Fibroblast of lung (primary cell): ENCODE measurements around the gene CCNE1.

Experiments
- EZH2 ChIP-seq: IDR thresholded peaks from 2 replicates; pipeline ENCODE4 v1.5.1; 2012; ENCODE audit warnings: low read length, control low read depth, mild to moderate bottlenecking; ENCODE audit errors: missing control alignments
- TF ChIP-seq, protein P1 (sequence below), 2 donors: IDR thresholded peaks in 1 of 2; conservative IDR thresholded peaks in 1 of 2; 1 replicate in 1 of 2; 2 replicates in 1 of 2; pipeline ENCODE4 v1.5.1; 2011 to 2012; ENCODE audit warnings: low read length in 2 of 2, control low read depth in 1 of 2, inconsistent platforms in 1 of 2, low read depth in 1 of 2, mild to moderate bottlenecking in 1 of 2

- TF ChIP-seq, protein P1, sequence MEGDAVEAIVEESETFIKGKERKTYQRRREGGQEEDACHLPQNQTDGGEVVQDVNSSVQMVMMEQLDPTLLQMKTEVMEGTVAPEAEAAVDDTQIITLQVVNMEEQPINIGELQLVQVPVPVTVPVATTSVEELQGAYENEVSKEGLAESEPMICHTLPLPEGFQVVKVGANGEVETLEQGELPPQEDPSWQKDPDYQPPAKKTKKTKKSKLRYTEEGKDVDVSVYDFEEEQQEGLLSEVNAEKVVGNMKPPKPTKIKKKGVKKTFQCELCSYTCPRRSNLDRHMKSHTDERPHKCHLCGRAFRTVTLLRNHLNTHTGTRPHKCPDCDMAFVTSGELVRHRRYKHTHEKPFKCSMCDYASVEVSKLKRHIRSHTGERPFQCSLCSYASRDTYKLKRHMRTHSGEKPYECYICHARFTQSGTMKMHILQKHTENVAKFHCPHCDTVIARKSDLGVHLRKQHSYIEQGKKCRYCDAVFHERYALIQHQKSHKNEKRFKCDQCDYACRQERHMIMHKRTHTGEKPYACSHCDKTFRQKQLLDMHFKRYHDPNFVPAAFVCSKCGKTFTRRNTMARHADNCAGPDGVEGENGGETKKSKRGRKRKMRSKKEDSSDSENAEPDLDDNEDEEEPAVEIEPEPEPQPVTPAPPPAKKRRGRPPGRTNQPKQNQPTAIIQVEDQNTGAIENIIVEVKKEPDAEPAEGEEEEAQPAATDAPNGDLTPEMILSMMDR (conservative IDR thresholded peaks at IDR 0.05 in 1 of 2, IDR thresholded peaks at IDR 0.05 in 1 of 2; ENCODE audit: low read depth in 1 of 2, low read length in 2 of 2): no peak
- no peak for TF ChIP-seq EZH2
Measured at GRCh38 chr19:29811125-29812079, at the start of gene CCNE1.
